KG1 (cell line): ENCODE results near the gene TNFRSF18.

Source experiments
- DNase-seq: peaks from one replicate; lab custom pipeline; 2025; lab: John Stamatoyannopoulos, UW

The TNFRSF18 gene

DNA sequence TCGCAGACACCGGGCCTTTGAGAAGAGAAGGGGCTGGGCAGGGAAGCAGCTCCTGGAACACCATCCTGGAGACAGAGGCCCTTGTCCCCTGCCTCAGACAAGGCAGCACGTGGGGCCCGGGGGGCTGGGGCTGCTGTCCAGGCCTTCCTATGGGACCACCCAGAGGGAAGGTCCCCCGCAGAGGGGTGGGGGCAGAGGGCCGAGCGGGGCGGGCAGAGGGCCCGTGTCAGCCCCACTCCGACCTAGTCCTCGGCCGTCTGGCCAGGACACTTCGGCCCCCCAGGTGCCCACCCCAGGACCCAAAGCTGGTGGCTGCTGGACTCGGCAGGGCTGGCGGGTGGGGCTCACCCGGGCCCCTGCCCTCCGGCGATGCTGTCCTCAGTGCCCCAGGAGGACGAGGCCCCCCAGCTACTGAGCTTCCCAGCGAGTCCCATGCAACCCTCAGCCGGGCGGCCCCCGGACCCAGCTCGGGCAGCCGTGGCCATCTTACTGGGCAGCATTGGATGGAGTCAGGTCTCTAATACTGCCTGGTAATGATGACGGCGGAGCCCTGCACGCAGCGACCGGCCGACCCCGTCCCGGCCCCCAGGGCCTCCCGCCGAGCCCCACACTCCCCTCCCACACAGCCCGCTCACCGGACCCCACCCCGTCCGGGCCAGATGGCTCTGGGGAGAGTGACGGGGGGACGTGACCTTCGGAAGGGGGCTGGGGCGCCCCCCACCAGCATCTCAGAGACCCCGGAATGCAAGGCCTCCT, 39.6 kb downstream of the TNFRSF18 start:
- DNase-seq, result no peak

GRCh38 chr1:1165900-1166421, 40.4 kb downstream of the TNFRSF18 start:
- no peak for DNase-seq

- DNase-seq, result no peak
Observed at GRCh38 chr1:1165485-1165884, 40.9 kb downstream of the TNFRSF18 start.

DNA sequence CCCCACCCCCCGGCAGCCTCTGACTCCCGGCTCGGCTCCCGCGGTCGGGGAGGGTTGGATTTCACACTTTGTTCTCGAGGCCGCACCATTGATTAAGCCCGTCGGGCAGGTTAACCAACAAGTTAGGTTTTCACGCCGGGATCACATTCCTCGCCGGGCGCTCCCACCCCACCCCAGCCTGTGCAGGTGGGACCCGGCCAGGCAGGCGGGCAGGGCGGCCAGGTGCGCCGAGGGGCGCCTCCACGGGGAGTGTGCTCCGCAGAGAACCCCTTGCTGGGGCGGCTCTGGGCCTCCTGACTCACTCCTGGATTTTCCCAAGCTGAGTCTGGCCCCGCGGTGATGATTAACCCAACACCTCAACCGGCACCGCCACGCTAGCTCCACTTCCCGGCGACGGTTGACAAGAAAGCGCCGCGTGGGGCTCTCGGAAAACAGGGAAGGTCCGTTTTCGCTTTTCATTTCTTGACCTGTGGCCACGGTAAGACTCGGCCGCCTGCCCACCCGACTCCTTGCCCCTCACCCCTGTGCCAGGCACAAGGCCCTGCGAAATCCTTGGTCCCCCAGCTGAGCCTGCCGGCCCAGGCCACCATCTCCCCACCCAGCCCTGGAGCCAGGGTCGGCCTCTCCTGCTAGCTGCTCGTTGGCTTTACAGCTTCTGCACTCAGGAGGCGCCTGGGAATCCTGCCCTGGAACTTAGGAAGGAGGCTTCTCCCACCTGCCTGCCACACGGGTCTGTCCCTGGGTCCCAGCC, 41.5 kb downstream of the TNFRSF18 start:
- DNase-seq, result no peak

GRCh38 chr1:1164361-1164700, 42.1 kb downstream of the TNFRSF18 start:
- DNase-seq, result no peak

- DNase-seq, result no peak
Observed at GRCh38 chr1:1163538-1164070, 42.8 kb downstream of the TNFRSF18 start.

GRCh38 chr1:1162597-1163537, 43.5 kb downstream of the TNFRSF18 start:
- no peak for DNase-seq

DNA sequence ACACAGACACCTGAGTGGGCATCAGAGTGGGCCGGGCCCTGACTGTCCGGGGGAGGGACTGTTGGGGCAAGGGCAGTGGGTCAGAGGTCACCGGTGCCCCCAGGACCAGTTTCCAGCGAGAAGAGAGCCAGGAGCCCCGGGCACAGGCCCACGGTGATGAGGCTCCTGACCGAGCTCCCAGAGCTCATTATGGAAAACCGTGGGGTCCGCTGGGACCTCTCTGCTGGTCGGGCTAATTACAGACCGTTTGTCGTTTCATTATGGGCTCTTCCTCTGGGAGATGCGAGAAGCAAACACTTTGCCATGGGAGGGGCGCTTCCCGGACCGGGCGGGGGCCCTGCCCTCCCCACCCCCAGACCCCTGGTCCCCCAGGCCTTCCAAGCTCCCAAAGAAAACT, 44.7 kb downstream of the TNFRSF18 start:
- no peak for DNase-seq

- DNase-seq, result no peak
Observed at GRCh38 chr1:1161078-1161682, 45.2 kb downstream of the TNFRSF18 start.

- DNase-seq, result no peak
Observed at GRCh38 chr1:1160281-1160930, 46.0 kb downstream of the TNFRSF18 start.

GRCh38 chr1:1157914-1158710, 48.3 kb downstream of the TNFRSF18 start:
- no peak for DNase-seq

GRCh38 chr1:1157426-1157913, 48.9 kb downstream of the TNFRSF18 start:
- DNase-seq, result no peak

GRCh38 chr1:1157033-1157365, 49.4 kb downstream of the TNFRSF18 start:
- DNase-seq, result no peak

- DNase-seq, result no peak
Observed at GRCh38 chr1:1156140-1157032, 50.0 kb downstream of the TNFRSF18 start.

DNA sequence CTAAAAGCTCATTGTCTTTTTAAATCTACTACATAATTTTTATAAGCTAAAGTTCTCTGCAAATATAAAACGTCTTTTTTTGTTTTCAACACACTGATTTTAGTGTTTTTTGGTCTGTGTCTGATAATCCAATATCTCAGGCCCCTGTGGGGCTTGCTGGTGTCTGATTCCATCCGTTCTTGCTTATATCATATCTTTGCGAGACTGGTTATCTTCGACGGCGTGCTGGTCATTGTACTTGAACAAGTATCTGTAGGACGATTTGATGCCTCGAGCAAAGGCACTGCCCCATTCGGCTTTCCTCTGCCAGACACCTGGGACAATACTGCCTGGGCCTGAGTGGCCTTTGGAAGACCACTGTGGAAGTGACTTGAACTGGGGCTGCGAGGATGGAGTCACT, 51.1 kb downstream of the TNFRSF18 start:
- no peak for DNase-seq

GRCh38 chr1:1153874-1154273, 52.5 kb downstream of the TNFRSF18 start:
- DNase-seq, result no peak
